HepG2 (cell line): Measurements from ENCODE around the gene SMARCD1. TPM values are rescaled to one million over a fixed set of nuclear protein-coding genes. Genes with fewer than 3 reads are reported as not detected.

Experiments used
- CAMTA2 ChIP-seq: sonication (generic); formaldehyde crosslinking; IDR thresholded peaks from 2 replicates; pipeline ENCODE4 v1.4.0; 2020; ENCODE audit warnings: mild to moderate bottlenecking, missing genetic modification reagents, borderline replicate concordance
- ERF ChIP-seq: IDR thresholded peaks from 2 replicates; pipeline ENCODE4 v1.6.1; 2018; ENCODE audit warnings: missing biosample characterization, missing genetic modification reagents
- EZH2 ChIP-seq: conservative IDR thresholded peaks from 2 replicates; pipeline ENCODE4 v1.6.1; 2012; ENCODE audit warnings: mild to moderate bottlenecking, low read depth, low read length, moderate library complexity
- FOXJ3 ChIP-seq: sonication (generic); formaldehyde crosslinking; IDR thresholded peaks from 2 replicates; pipeline ENCODE4 v1.4.0; 2020; ENCODE audit warnings: missing genetic modification reagents, mild to moderate bottlenecking, borderline replicate concordance
- HDAC6 ChIP-seq: fragments of 200-600 bp; sonication (generic); IDR thresholded peaks from 2 replicates; pipeline ENCODE4 v1.7.0; 2017; ENCODE audit warnings: mild to moderate bottlenecking, antibody characterized with exemption, low read length, low read depth
- IRF2 ChIP-seq: IDR thresholded peaks from 2 replicates; pipeline ENCODE4 v1.6.1; 2018; ENCODE audit warnings: missing genetic modification reagents, missing compliant biosample characterization
- JUNB ChIP-seq: sonication (generic); formaldehyde crosslinking; IDR thresholded peaks from 2 replicates; pipeline ENCODE4 v1.8.0; 2022; ENCODE audit warnings: missing genetic modification reagents, mild to moderate bottlenecking, borderline replicate concordance
- NR0B2 ChIP-seq: sonication (generic); formaldehyde crosslinking; IDR thresholded peaks from 2 replicates; pipeline ENCODE4 v1.4.0; 2020; ENCODE audit warnings: mild to moderate bottlenecking, missing genetic modification reagents
- RCOR2 ChIP-seq: IDR thresholded peaks from 2 replicates; pipeline ENCODE4 v1.6.1; 2016; ENCODE audit warnings: missing biosample characterization, missing genetic modification reagents
- SMAD3 ChIP-seq: sonication (generic); formaldehyde crosslinking; IDR thresholded peaks from 2 replicates; pipeline ENCODE4 v1.4.0; 2020; ENCODE audit warnings: missing genetic modification reagents
- TCF7L2 ChIP-seq: IDR thresholded peaks from 2 replicates; pipeline ENCODE4 v1.6.1; 2011; ENCODE audit warnings: mild to moderate bottlenecking, low read depth, low read length, moderate library complexity
- TEAD3 ChIP-seq: optimal IDR thresholded peaks from 2 replicates; pipeline ENCODE3; 2016; ENCODE audit warnings: borderline replicate concordance
- WIZ ChIP-seq: sonication (generic); formaldehyde crosslinking; IDR thresholded peaks from 2 replicates; pipeline ENCODE4 v1.5.1; 2020; ENCODE audit warnings: mild to moderate bottlenecking, missing genetic modification reagents
- XRCC5 ChIP-seq: fragments of 200-400 bp; formaldehyde crosslinking; optimal IDR thresholded peaks from 2 replicates; pipeline ENCODE3; 2017; ENCODE audit warnings: mild to moderate bottlenecking, low read length
- ZBED4 ChIP-seq: sonication (generic); formaldehyde crosslinking; IDR thresholded peaks from 2 replicates; pipeline ENCODE4 v1.4.0; 2020; ENCODE audit warnings: missing genetic modification reagents, borderline replicate concordance
- ZBTB37 ChIP-seq: sonication (generic); formaldehyde crosslinking; IDR thresholded peaks from 2 replicates; pipeline ENCODE4 v1.4.0; 2020; ENCODE audit warnings: mild to moderate bottlenecking, missing genetic modification reagents
- ZNF232 ChIP-seq: sonication (generic); formaldehyde crosslinking; IDR thresholded peaks from 2 replicates; pipeline ENCODE4 v1.4.0; 2020; ENCODE audit warnings: missing genetic modification reagents, borderline replicate concordance
- ZNF451 ChIP-seq: sonication (generic); formaldehyde crosslinking; IDR thresholded peaks from 2 replicates; pipeline ENCODE4 v1.5.0; 2020; ENCODE audit warnings: mild to moderate bottlenecking, missing genetic modification reagents
- ZNF484 ChIP-seq: sonication (generic); formaldehyde crosslinking; IDR thresholded peaks from 2 replicates; pipeline ENCODE4 v1.5.1; 2020; ENCODE audit warnings: mild to moderate bottlenecking, low read depth, missing genetic modification reagents, borderline replicate concordance
- ZNF503 ChIP-seq: sonication (generic); formaldehyde crosslinking; IDR thresholded peaks from 2 replicates; pipeline ENCODE4 v1.4.0; 2020; ENCODE audit warnings: missing genetic modification reagents
- ZNF563 ChIP-seq: sonication (generic); formaldehyde crosslinking; IDR thresholded peaks from 2 replicates; pipeline ENCODE4 v1.8.0; 2022; ENCODE audit warnings: mild to moderate bottlenecking, moderate library complexity, missing genetic modification reagents
- ZNF605 ChIP-seq: sonication (generic); formaldehyde crosslinking; IDR thresholded peaks from 2 replicates; pipeline ENCODE4 v1.8.0; 2022; ENCODE audit warnings: mild to moderate bottlenecking, missing genetic modification reagents
- ZNF615 ChIP-seq: sonication (generic); formaldehyde crosslinking; IDR thresholded peaks from 2 replicates; pipeline ENCODE4 v1.5.0; 2020; ENCODE audit warnings: mild to moderate bottlenecking, missing genetic modification reagents, borderline replicate concordance
- ZNF672 ChIP-seq: sonication (generic); formaldehyde crosslinking; IDR thresholded peaks from 2 replicates; pipeline ENCODE4 v1.8.1; 2022; ENCODE audit warnings: missing genetic modification reagents
- polyA plus RNA-seq, 8 experiments: library from polyadenylated mRNA; depleted of rRNA in 3 of 8; stranded (reverse) in 7 of 8; unstranded in 1 of 8; fragments of >200 nt; fragmentation: Illumina TruSeq in 4 of 8; extraction: Trizol in 4 of 8; gene quantifications; 2 replicates each; pipeline versions ENCODE4 v1.2.1 to v1.2.3, GENCODE V29; 2011 to 2016; ENCODE audit warnings: low read depth in 4 of 8, missing spikeins in 1 of 8, mixed read lengths in 1 of 8; ENCODE audit not compliant: insufficient read depth in 1 of 8
- total RNA-seq, 5 experiments: library from RNA; depleted of rRNA; stranded (reverse); fragments of >200 nt; fragmentation: Illumina TruSeq; extraction: Trizol; gene quantifications; 2 replicates each; pipeline ENCODE4 v1.2.3, GENCODE V29; 2016; ENCODE audit warnings: low read depth in 1 of 5

SMARCD1 gene
- total and polyA plus RNA-seq, 2 of the 13 experiments (the other 11 are each of a cell fraction or from before 2014, with no cell fraction given): 51.7 to 54.6 TPM

- TF ChIP-seq TEAD3 (no peak), HDAC6 (no peak), ZNF232 (CRISPR knock-in tag) (no peak), CAMTA2 (no peak), WIZ (CRISPR knock-in tag) (no peak), ERF (CRISPR knock-in tag) (no peak), RCOR2 (CRISPR knock-in tag) (0 out of 2 replicates have a peak, but pooled peaks have one; percentile 30), FOXJ3 (CRISPR knock-in tag) (no peak), JUNB (CRISPR knock-in tag) (no peak), TCF7L2 (no peak), ZNF563 (CRISPR knock-in tag) (no peak), ZBED4 (CRISPR knock-in tag) (no peak), ZNF615 (CRISPR knock-in tag) (no peak), ZNF672 (CRISPR knock-in tag) (no peak), ZNF503 (CRISPR knock-in tag) (no peak), SMAD3 (CRISPR knock-in tag) (no peak), NR0B2 (peak; percentile 76; the same call in 1 of the 2 replicates), ZNF484 (CRISPR knock-in tag) (no peak), XRCC5 (no peak), EZH2 (no peak), ZBTB37 (CRISPR knock-in tag) (no peak), ZNF451 (CRISPR knock-in tag) (no peak), IRF2 (CRISPR knock-in tag) (no peak), ZNF605 (CRISPR knock-in tag) (no peak)
Observed at GRCh38 chr12:50110127-50110761, 25.1 kb downstream of the SMARCD1 start (continued).
